Mononuclear cell (primary cell): ENCODE data around the gene TMEM217. TPM values are rescaled to one million over a fixed set of nuclear protein-coding genes. Genes with fewer than 3 reads are reported as not detected.

Experiments used
- H3K27me3 ChIP-seq: 2 replicates; pipeline ENCODE4 v1.6.0; 2011; ENCODE audit warnings: low read length, control low read depth; ENCODE audit not compliant: insufficient read depth
- H3K4me1 ChIP-seq: 2 replicates; pipeline ENCODE4 v1.5.1; 2011; ENCODE audit warnings: mild to moderate bottlenecking, low read length, control low read depth; ENCODE audit not compliant: insufficient read depth
- H3K4me3 ChIP-seq: 2 replicates; pipeline ENCODE4 v1.5.1; 2011; ENCODE audit warnings: mild to moderate bottlenecking, low read length, moderate library complexity
- H3K9me3 ChIP-seq: 2 replicates; pipeline ENCODE4 v1.5.1; 2011; ENCODE audit warnings: low read depth, mild to moderate bottlenecking, control low read depth, low read length
- total RNA-seq: library from RNA; depleted of rRNA; stranded (reverse); fragments of >200 nt; gene quantifications from one replicate; pipeline ENCODE4 v1.2.3, GENCODE V29; 2012

TMEM217 gene
- total RNA-seq, 1 donor: 1.6 TPM

- Histone ChIP-seq H3K9me3 (no peaks in the 10 kb centered on the region), H3K4me3 (peak overlapping the region; percentile 58), H3K4me1 (peaks cover 48% of the 10 kb centered on the region), H3K27me3 (no peaks in the 10 kb centered on the region)
These were observed 36.3 kb downstream of the TMEM217 start for GRCh38 chr6:37221585-37222124.

- Histone ChIP-seq H3K4me3 (no peak overlapping the region), H3K9me3 (no peaks in the 10 kb centered on the region), H3K4me1 (peaks cover 48% of the 10 kb centered on the region), H3K27me3 (no peaks in the 10 kb centered on the region)
These were observed 39.4 kb downstream of the TMEM217 start for GRCh38 chr6:37218511-37218910.

DNA sequence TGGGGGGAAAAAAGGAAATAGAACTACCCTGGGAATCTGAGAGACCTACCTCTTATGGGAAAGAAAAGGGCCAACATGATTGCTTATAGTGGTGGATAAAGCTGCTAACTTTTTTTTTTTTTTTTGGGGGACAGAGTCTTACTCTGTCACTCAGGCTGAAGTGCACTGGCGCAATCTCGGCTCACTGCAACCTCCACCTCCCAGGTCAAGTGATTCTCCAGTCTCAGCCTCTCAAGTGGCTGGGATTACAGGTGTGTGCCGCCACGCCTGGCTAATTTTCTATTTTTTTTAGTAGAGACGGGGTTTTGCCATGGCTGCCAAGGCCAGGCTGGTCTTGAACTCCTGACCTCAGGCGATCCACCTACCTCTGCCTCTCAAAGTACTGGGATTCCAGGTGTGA lies 39.9 kb downstream of the TMEM217 start:
- H3K9me3 ChIP-seq: no peaks in the 10 kb centered on the region
- H3K4me3 ChIP-seq: no peak overlapping the region
- H3K27me3 ChIP-seq: no peaks in the 10 kb centered on the region
- H3K4me1 ChIP-seq: peaks cover 48% of the 10 kb centered on the region

- no peaks in the 10 kb centered on the region for H3K9me3 ChIP-seq
- H3K27me3 ChIP-seq: no peaks in the 10 kb centered on the region
- no peak overlapping the region for H3K4me3 ChIP-seq
- peaks cover 32% of the 10 kb centered on the region for H3K4me1 ChIP-seq
These were observed 45.7 kb downstream of the TMEM217 start for GRCh38 chr6:37212268-37212667.

- Histone ChIP-seq H3K4me1 (peaks cover 47% of the 10 kb centered on the region), H3K9me3 (no peaks in the 10 kb centered on the region), H3K4me3 (no peak overlapping the region), H3K27me3 (no peaks in the 10 kb centered on the region)
These were observed 47.5 kb downstream of the TMEM217 start for GRCh38 chr6:37210313-37210968.

GRCh38 chr6:37209461-37210205 lies 48.3 kb downstream of the TMEM217 start:
- H3K4me1 ChIP-seq: peaks cover 52% of the 10 kb centered on the region
- H3K4me3 ChIP-seq: no peak overlapping the region
- no peaks in the 10 kb centered on the region for H3K27me3 ChIP-seq
- H3K9me3 ChIP-seq: no peaks in the 10 kb centered on the region

GRCh38 chr6:37208793-37209192 lies 49.2 kb downstream of the TMEM217 start:
- H3K4me1 ChIP-seq: peaks cover 52% of the 10 kb centered on the region
- H3K27me3 ChIP-seq: no peaks in the 10 kb centered on the region
- H3K4me3 ChIP-seq: no peak overlapping the region
- no peaks in the 10 kb centered on the region for H3K9me3 ChIP-seq

DNA sequence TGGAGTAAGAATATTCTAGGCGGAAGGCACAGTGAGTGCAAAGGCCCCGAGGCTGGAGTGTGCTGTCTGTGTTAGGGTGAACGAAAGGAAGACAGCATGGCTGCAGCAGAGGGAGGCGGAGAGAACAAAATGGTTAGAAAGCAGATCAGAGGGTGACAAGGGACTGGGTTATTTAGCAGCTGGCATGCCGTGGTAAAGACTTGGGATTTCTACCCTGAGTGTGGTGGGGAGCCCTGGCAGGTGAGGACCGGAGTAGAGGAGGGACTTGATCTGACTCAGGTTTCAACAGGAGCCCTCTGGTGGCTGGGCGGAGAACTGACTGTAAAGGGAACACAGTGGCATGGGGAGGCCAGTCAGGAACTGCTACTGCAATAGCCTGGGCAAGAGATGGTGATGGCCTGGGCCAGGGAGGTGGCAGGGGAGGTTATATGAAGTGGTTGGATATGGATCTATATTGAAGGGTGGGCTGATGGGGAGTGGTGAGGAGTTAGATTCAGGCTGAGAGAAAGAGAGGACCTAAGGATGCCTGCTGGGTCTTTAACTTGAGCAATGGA lies 50.0 kb downstream of the TMEM217 start:
- Histone ChIP-seq H3K9me3 (no peaks in the 10 kb centered on the region), H3K4me3 (no peak overlapping the region), H3K27me3 (no peaks in the 10 kb centered on the region), H3K4me1 (peaks cover 52% of the 10 kb centered on the region)

GRCh38 chr6:37206622-37207021 lies 51.3 kb downstream of the TMEM217 start:
- H3K4me1 ChIP-seq: peaks cover 63% of the 10 kb centered on the region
- H3K9me3 ChIP-seq: no peaks in the 10 kb centered on the region
- H3K27me3 ChIP-seq: no peaks in the 10 kb centered on the region
- H3K4me3 ChIP-seq: no peak overlapping the region

- no peak overlapping the region for H3K4me3 ChIP-seq
- no peaks in the 10 kb centered on the region for H3K27me3 ChIP-seq
- H3K4me1 ChIP-seq: peaks cover 65% of the 10 kb centered on the region
- H3K9me3 ChIP-seq: no peaks in the 10 kb centered on the region
These were observed 52.0 kb downstream of the TMEM217 start for GRCh38 chr6:37205997-37206340.

GRCh38 chr6:37205175-37205996 lies 52.6 kb downstream of the TMEM217 start:
- Histone ChIP-seq H3K4me3 (no peak overlapping the region), H3K4me1 (peaks cover 64% of the 10 kb centered on the region), H3K27me3 (no peaks in the 10 kb centered on the region), H3K9me3 (no peaks in the 10 kb centered on the region)

- H3K4me1 ChIP-seq: peaks cover 52% of the 10 kb centered on the region
- no peaks in the 10 kb centered on the region for H3K27me3 ChIP-seq
- H3K4me3 ChIP-seq: no peak overlapping the region
- H3K9me3 ChIP-seq: no peaks in the 10 kb centered on the region
These were observed 53.8 kb downstream of the TMEM217 start for GRCh38 chr6:37204014-37204751.

DNA sequence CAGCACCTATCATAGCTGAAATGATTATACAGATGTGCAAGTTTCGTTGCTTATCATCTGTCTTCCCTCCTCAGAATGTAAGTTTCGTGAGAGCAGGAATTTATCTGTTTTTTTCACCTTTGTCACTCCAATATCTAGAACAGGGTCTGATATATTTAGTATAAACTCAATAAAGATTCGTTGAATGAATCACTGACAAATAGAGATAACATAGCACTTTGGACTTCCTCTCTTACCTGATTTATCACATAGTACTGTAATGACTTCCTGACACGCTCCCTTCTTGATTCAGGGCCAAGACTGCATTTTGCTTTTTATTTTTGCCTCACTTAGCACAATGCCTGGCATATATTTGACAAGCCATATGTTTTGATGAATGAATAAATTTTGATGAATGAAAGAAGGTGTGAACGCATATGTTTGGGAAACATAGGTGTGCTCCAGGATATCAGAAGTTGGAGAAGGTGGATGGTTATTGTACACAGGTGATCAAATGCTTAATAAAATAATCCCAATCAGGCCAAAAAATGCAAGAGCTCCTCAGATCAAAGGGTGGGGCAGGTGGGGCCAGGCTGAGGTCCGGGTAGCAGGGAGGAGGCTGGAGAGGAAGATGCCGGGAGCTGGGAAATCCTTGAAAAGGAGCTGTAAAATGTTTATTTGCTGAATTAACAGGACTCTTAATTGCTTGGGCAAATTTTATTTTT lies 55.0 kb downstream of the TMEM217 start:
- H3K27me3 ChIP-seq: no peaks in the 10 kb centered on the region
- no peaks in the 10 kb centered on the region for H3K9me3 ChIP-seq
- no peak overlapping the region for H3K4me3 ChIP-seq
- peaks cover 40% of the 10 kb centered on the region for H3K4me1 ChIP-seq

DNA sequence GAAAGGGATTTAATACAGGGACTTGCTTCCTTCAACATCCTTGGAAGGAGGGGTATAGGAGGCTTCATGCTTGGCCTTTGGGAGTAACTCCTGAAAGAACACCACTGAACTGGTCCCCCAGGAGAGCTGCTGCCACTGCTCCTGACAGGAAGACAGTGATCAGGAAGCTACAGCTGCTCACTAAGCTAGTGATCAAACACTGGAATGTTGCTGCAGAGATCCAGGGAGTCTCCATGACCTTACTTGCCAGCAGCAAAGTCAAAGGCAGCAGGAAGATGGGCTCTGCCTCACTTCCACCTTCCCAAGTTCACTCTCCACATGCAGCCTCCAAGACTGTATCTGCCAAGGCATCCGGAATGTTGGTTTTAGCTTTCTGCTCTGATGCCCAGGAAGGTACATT lies 56.2 kb downstream of the TMEM217 start:
- H3K4me3 ChIP-seq: no peak overlapping the region
- no peaks in the 10 kb centered on the region for H3K27me3 ChIP-seq
- no peaks in the 10 kb centered on the region for H3K9me3 ChIP-seq
- peaks cover 27% of the 10 kb centered on the region for H3K4me1 ChIP-seq
